Activated B cell treated with CpG ODN at 0.5 μM for 24 hours (primary cell): Measurements from ENCODE around the gene ZBTB5. TPM values are rescaled to one million over a fixed set of nuclear protein-coding genes. Genes with fewer than 3 reads are reported as not detected.
A peak's percentile ranks its signal among the peaks of the same experiment; 100 is the strongest.
"Not testable (repeated sequence)": the region's sequence is repeated elsewhere in the genome, so short reads cannot be mapped to it uniquely, and the experiment has no call there.

Source experiments
- ATAC-seq: fragments of 200-7000 bp; cut with Tn5 transposase; one replicate; pipeline ENCODE4 v1.10.0; 2021; ENCODE audit warnings: low read depth, mild to moderate bottlenecking, moderate library complexity
- CTCF ChIA-PET: fragments of 350-600 bp; sonication (Branson Sonifier 250); formaldehyde crosslinking; loops from one replicate; lab custom pipeline; 2021; ENCODE audit warnings: antibody characterized with exemption; lab: Charles Lee
- POLR2A ChIA-PET: fragments of 350-600 bp; sonication (Branson Sonifier 250); formaldehyde crosslinking; loops from one replicate; lab custom pipeline; 2021; ENCODE audit warnings: antibody characterized with exemption; lab: Charles Lee
- DNase-seq: peaks from one replicate; pipeline ENCODE4 v3.0.0; 2022
- H3K27ac Mint-ChIP-seq: one replicate; pipeline ENCODE4 v1.8.0; 2020; ENCODE audit warnings: mixed read lengths
- H3K27me3 Mint-ChIP-seq: one replicate; pipeline ENCODE4 v1.8.0; 2021; ENCODE audit warnings: mixed read lengths
- H3K36me3 Mint-ChIP-seq: one replicate; pipeline ENCODE4 v1.8.0; 2021; ENCODE audit warnings: low read depth, mixed read lengths
- H3K4me1 Mint-ChIP-seq: one replicate; pipeline ENCODE4 v1.8.0; 2021; ENCODE audit warnings: mixed read lengths
- H3K4me3 Mint-ChIP-seq: one replicate; pipeline ENCODE4 v1.8.0; 2020; ENCODE audit warnings: mild to moderate bottlenecking, mixed read lengths
- H3K9me3 Mint-ChIP-seq: one replicate; pipeline ENCODE4 v1.8.0; 2020; ENCODE audit warnings: mixed read lengths
- CTCF ChIP-seq: fragments of 200-600 bp; IDR thresholded peaks from one replicate; pipeline ENCODE4 v1.8.0; 2022; ENCODE audit warnings: antibody characterized with exemption, mild to moderate bottlenecking
- intact Hi-C: fragments of 100-400 bp; cut with micrococcal nuclease; formaldehyde crosslinking; loops from one replicate; pipeline ENCODE4 v1.15.1; 2024
- total RNA-seq: library from RNA; stranded (reverse); gene quantifications from 2 replicates; pipeline ENCODE4 v1.2.3, GENCODE V29; 2022

The ZBTB5 gene
- total RNA-seq, 1 donor from 2014 or later, result 28.1 TPM

- ChIA-PET CTCF (no interaction called here), POLR2A (no interaction called here)
- H3K36me3 Mint-ChIP-seq, result no peaks in the 10 kb centered on the region
- H3K27ac Mint-ChIP-seq, result no peak overlapping the region
- H3K9me3 Mint-ChIP-seq, result peaks cover 3% of the 10 kb centered on the region
- no peak for DNase-seq
- no peaks in the 10 kb centered on the region for H3K27me3 Mint-ChIP-seq
- no peak overlapping the region for H3K4me3 Mint-ChIP-seq
- ATAC-seq, result no peak
- H3K4me1 Mint-ChIP-seq, result peaks cover 23% of the 10 kb centered on the region
- intact Hi-C loops, result loop anchor here (2.0 kb wide), 1 partner anchor 24 kb away; no protein-coding TSS in a partner anchor
- TF ChIP-seq CTCF, result no peak
These were observed 9.2 kb upstream of the ZBTB5 start for GRCh38 chr9:37474438-37474837.

GRCh38 chr9:37473982-37474381 is 8.7 kb upstream of the ZBTB5 start:
- POLR2A ChIA-PET, H3K27me3 Mint-ChIP-seq, H3K4me3 Mint-ChIP-seq, H3K9me3 Mint-ChIP-seq, DNase-seq, ATAC-seq, H3K27ac Mint-ChIP-seq, CTCF ChIA-PET, H3K36me3 Mint-ChIP-seq: not testable (repeated sequence)
- intact Hi-C loops, result loop anchor here (2.0 kb wide), 1 partner anchor 23 kb away; no protein-coding TSS in a partner anchor
- H3K4me1 Mint-ChIP-seq, result peaks cover 23% of the 10 kb centered on the region

GRCh38 chr9:37471942-37472684 is 6.9 kb upstream of the ZBTB5 start:
- peaks cover 3% of the 10 kb centered on the region for H3K9me3 Mint-ChIP-seq
- intact Hi-C loops, result no loop called here
- no peak for TF ChIP-seq CTCF
- ChIA-PET POLR2A (no interaction called here), CTCF (no interaction called here)
- peak overlapping the region; percentile 53 for H3K4me3 Mint-ChIP-seq
- ATAC-seq, result no peak
- peaks cover 11% of the 10 kb centered on the region for H3K4me1 Mint-ChIP-seq
- H3K27me3 Mint-ChIP-seq, result no peaks in the 10 kb centered on the region
- no peak for DNase-seq
- H3K36me3 Mint-ChIP-seq, result no peaks in the 10 kb centered on the region
- H3K27ac Mint-ChIP-seq, result no peak overlapping the region

GRCh38 chr9:37468620-37469019 is 3.4 kb upstream of the ZBTB5 start:
- Mint-ChIP-seq H3K4me3 (no peak overlapping the region), H3K27me3 (no peaks in the 10 kb centered on the region), H3K4me1 (peaks cover 27% of the 10 kb centered on the region), H3K9me3 (peaks cover 1% of the 10 kb centered on the region), H3K27ac (no peak overlapping the region), H3K36me3 (peaks cover 11% of the 10 kb centered on the region)
- TF ChIP-seq CTCF, result no peak
- POLR2A ChIA-PET, result no interaction called here
- CTCF ChIA-PET, result no interaction called here
- ATAC-seq (no peak), DNase-seq (no peak)
- intact Hi-C loops, result no loop called here

GRCh38 chr9:37467530-37467929 is 2.3 kb upstream of the ZBTB5 start:
- Mint-ChIP-seq H3K4me1 (peaks cover 38% of the 10 kb centered on the region), H3K36me3 (peaks cover 18% of the 10 kb centered on the region)
- DNase-seq, POLR2A ChIA-PET, H3K27me3 Mint-ChIP-seq, ATAC-seq, H3K4me3 Mint-ChIP-seq, intact Hi-C loops, H3K9me3 Mint-ChIP-seq, CTCF ChIA-PET, H3K27ac Mint-ChIP-seq: not testable (repeated sequence)

GRCh38 chr9:37466037-37466709 is 923 bp upstream of the ZBTB5 start:
- ChIA-PET POLR2A (interaction anchor here (0.6 to 2.5 kb wide), 21 partner anchors 19 to 700 kb away, joined by 3 to 25 read pairs (median 7); partner anchors contain the start of genes EXOSC3, FBXO10, GRHPR and POLR1E), CTCF (no interaction called here)
- no peaks in the 10 kb centered on the region for H3K9me3 Mint-ChIP-seq
- H3K36me3 Mint-ChIP-seq, result peaks cover 26% of the 10 kb centered on the region
- H3K27me3 Mint-ChIP-seq, result no peaks in the 10 kb centered on the region
- peak overlapping the region; percentile 98 for H3K27ac Mint-ChIP-seq
- peak overlapping the region; percentile 98 for H3K4me3 Mint-ChIP-seq
- no peak for TF ChIP-seq CTCF
- DNase-seq, result peak; percentile 30
- peaks cover 36% of the 10 kb centered on the region for H3K4me1 Mint-ChIP-seq
- intact Hi-C loops, result loop anchor here (1.0 kb wide), 1 partner anchor 19 kb away; the partner anchor contains the start of gene POLR1E
- ATAC-seq, result no peak
